GM18873 (cell line): ENCODE measurements around the gene MRPL52.
"Not testable (repeated sequence)": the region's sequence is repeated elsewhere in the genome, so short reads cannot be mapped to it uniquely, and the experiment has no call there.

Experiments
- ATAC-seq: cut with Tn5 transposase; IDR thresholded peaks from one replicate; pipeline ENCODE4 v1.9.1; 2021; ENCODE audit warnings: mild to moderate bottlenecking, moderate library complexity, moderate number of reproducible peaks; ENCODE audit not compliant: unreplicated experiment, low FRiP score

MRPL52 gene

DNA sequence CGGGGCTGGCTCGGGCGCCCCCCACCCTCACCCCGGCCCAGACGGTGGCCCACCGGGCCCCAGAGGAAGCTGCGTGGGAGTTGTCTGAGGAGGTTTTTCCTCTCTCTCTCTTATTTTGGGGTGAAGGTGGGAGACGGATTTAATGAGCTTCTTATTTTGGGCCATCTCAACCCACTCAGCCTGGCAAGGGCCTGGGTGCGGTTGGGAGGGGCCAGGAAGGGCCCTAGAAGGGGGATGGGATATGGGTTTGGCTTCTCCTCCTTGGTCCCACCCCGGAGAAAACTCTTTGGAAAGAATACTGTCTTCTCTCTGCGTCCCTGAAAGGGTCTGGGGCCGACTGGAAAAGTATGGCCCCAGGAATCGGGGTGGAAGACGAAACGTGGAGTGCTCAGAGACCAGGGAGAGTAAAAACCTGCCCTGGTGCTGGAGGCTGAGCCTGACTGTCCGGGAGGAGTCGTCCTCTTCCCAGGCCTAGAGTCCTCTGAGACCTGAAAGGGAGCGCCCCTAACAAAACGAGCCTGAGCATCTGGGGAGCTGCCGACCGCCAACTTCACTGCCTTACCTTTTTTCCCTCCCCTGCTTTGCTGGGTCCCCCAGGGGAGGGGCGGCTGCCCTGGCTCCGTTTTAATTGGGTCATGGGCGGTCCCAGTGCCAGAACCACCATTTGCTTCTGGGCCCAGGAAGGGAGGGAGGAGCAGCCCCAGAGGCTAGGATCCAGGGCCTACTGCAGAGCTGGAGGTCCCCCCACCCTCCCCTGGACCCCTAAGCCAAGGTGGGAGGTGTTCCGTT is 8.3 kb downstream of the MRPL52 start:
- ATAC-seq = no peak

DNA sequence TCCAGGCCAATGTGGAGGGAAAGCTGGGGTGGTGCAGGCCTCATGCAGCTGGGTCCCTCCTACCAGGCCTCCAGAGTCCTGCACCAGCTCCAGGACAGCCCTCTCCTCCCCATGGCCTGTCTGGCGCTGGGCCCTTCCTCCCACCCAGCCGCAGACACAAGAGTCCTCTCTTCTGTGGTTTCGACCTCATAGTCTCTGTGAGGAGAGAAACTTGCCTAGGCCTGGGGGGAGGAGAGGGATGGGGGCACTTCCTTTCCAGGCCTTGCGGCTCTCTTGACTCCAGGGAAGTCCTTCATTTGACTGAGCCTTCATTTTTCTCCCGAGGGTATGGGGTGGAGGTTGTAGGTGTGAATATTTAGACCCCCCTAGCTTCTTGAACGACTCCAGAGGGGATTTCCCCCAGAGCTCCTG is 8.9 kb downstream of the MRPL52 start:
- no peak for ATAC-seq

DNA sequence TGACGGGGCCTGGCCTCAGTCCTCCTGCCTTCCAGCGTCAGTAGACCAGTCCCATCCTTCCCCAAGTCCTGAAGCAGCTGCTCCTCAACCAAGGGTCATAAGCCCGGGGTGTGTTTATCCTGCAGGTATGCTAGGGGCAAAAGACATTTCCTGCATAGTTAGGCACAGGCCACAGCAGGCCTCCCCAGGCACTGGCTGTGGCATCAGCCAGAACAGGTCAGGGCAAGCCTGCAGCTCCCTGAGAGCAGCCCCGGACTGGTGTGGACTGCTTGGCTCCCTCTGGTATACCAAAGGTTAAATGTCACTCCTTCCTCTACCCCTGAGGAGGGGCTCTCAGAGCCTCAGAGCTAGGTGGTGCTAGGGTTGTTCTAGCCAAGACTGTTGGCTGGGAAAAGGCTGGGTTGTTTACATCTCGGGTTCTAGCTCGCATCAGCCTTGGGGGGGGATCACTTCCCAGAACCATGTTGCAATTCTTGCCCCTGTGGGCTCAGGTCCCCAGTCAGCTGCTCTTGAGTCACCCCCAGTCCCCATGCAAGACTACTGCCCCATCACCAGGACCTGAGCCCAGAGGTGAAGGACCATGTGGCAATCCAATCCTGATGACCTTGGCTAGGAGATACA is 9.6 kb downstream of the MRPL52 start:
- no peak for ATAC-seq

DNA sequence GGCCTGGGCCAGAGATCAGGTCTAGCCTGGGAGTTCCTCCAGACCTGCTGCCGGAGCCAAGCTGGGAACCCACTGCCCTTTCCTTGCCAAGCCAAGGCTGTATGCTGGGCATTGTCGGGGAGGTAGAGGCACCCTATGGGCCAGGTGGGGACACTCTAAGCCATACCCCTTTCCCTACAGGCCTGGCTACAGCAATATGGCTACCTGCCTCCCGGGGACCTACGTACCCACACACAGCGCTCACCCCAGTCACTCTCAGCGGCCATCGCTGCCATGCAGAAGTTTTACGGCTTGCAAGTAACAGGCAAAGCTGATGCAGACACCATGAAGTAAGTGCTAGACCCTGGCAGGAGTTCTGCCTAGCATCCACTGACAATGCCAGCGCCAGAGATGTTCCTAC is 11.6 kb downstream of the MRPL52 start:
- no peak for ATAC-seq

DNA sequence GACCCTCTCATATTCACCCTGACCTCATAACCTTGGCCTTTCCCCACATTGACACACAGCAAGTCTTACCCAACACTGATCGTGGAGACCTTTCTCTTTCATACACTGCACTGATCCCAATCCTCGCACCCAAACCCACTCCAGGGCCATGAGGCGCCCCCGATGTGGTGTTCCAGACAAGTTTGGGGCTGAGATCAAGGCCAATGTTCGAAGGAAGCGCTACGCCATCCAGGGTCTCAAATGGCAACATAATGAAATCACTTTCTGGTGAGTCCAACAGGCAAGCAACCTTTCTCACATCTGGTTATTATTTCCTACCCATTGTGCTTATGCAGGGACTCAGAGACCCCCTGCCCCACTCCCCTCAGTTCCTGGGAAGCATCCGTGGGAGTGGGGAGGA is 12.1 kb downstream of the MRPL52 start:
- no peak for ATAC-seq

DNA sequence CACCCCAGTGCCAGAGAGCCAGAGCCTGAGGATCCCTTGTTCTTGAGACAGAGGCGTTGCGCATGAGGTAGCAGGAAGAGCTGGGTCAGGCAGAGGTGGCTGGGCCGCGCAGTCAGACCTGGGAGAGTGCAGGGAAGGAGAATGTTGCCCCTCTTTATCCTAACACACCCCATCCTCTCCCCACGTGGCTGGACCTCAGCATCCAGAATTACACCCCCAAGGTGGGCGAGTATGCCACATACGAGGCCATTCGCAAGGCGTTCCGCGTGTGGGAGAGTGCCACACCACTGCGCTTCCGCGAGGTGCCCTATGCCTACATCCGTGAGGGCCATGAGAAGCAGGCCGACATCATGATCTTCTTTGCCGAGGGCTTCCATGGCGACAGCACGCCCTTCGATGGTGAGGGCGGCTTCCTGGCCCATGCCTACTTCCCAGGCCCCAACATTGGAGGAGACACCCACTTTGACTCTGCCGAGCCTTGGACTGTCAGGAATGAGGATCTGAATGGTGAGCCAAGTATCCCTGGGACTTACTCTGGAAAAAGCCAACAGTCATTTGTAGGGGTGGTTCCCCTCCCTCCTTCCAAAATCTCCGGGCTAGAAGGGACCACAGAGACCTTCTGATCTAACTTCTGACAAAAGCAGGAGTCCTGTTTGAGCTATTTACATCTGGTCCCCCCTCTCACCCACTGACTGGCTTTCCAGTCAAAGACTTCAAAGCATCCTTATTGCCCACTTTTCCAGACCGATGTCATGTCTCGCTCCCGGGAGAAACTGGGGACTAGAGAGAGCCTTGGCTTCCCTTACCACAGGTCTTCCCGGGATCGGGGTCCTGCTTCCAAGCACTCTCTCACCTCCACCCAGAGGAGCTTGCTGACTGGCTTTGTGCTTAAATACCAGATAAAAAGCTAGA is 12.8 kb downstream of the MRPL52 start:
- no peak for ATAC-seq

DNA sequence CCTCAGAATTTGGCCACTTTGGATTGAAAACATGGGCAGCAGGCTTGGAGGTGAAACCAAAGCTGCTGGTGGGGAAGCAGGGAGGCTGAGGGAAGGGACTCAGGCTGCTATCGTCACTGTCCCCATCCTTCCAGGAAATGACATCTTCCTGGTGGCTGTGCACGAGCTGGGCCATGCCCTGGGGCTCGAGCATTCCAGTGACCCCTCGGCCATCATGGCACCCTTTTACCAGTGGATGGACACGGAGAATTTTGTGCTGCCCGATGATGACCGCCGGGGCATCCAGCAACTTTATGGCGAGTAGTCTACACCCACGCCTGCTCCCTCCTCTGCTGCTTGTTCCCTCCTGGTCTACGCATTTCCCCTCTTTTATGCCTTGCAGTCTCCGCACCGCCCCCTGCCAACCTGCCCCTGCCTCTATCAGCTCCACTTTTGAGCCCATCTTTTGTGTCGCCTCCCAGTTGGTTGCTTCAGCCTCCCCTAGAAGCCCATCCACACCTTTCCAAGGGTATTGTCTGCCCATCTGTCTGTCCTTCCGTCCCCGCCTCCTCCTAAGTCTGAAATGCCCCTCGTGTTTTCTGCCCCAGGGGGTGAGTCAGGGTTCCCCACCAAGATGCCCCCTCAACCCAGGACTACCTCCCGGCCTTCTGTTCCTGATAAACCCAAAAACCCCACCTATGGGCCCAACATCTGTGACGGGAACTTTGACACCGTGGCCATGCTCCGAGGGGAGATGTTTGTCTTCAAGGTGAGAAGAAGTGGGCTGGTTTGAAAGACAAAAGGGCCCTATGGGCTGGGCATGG is 13.6 kb downstream of the MRPL52 start:
- ATAC-seq = no peak

DNA sequence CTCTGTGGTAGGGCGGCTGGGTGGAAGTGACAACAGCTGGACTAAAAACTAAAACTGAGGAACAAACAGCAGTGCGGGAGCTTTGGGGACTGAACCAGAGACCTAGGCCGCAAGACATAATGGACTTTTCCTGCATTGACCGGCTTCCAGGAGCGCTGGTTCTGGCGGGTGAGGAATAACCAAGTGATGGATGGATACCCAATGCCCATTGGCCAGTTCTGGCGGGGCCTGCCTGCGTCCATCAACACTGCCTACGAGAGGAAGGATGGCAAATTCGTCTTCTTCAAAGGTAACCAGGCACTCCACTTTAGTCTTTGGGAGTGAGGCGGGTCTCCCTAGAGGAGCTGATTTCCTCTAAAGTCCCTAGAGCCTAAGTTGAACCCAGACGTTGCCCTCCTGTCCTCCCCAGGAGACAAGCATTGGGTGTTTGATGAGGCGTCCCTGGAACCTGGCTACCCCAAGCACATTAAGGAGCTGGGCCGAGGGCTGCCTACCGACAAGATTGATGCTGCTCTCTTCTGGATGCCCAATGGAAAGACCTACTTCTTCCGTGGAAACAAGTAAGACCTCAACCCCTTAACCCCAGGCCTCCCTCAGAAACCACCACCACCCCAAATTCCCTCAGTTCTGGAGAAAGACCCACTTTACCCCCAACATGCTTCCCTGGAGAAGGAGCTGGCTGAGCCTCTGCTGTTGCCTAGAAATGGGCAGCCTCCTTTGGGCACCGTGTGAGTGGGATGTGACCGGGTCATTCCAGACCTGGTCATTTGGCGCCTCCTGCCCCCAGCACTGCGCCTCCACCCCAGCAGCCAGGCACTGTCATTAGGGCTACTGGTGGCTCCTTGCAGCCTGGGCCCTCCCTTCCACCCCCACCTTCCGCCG is 14.8 kb downstream of the MRPL52 start:
- no peak for ATAC-seq

DNA sequence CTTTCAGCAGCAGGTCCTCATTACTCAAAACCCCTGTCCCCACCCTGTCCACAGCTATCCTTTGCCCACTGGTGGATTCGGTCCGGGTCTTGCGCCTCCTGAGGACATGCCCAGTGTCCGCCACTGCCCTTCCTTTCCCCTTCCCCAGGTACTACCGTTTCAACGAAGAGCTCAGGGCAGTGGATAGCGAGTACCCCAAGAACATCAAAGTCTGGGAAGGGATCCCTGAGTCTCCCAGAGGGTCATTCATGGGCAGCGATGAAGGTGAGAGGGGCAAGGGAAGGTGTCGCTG is 15.4 kb downstream of the MRPL52 start:
- no peak for ATAC-seq

DNA sequence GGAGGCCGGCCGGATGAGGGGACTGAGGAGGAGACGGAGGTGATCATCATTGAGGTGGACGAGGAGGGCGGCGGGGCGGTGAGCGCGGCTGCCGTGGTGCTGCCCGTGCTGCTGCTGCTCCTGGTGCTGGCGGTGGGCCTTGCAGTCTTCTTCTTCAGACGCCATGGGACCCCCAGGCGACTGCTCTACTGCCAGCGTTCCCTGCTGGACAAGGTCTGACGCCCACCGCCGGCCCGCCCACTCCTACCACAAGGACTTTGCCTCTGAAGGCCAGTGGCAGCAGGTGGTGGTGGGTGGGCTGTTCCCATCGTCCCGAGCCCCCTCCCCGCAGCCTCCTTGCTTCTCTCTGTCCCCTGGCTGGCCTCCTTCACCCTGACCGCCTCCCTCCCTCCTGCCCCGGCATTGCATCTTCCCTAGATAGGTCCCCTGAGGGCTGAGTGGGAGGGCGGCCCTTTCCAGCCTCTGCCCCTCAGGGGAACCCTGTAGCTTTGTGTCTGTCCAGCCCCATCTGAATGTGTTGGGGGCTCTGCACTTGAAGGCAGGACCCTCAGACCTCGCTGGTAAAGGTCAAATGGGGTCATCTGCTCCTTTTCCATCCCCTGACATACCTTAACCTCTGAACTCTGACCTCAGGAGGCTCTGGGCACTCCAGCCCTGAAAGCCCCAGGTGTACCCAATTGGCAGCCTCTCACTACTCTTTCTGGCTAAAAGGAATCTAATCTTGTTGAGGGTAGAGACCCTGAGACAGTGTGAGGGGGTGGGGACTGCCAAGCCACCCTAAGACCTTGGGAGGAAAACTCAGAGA is 16.3 kb downstream of the MRPL52 start:
- no peak for ATAC-seq

DNA sequence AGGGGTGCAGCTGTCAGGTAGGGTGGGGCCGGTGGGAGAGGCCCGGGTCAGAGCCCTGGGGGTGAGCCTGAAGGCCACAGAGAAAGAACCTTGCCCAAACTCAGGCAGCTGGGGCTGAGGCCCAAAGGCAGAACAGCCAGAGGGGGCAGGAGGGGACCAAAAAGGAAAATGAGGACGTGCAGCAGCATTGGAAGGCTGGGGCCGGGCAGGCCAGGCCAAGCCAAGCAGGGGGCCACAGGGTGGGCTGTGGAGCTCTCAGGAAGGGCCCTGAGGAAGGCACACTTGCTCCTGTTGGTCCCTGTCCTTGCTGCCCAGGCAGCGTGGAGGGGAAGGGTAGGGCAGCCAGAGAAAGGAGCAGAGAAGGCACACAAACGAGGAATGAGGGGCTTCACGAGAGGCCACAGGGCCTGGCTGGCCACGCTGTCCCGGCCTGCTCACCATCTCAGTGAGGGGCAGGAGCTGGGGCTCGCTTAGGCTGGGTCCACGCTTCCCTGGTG is 17.2 kb downstream of the MRPL52 start:
- no peak for ATAC-seq

DNA sequence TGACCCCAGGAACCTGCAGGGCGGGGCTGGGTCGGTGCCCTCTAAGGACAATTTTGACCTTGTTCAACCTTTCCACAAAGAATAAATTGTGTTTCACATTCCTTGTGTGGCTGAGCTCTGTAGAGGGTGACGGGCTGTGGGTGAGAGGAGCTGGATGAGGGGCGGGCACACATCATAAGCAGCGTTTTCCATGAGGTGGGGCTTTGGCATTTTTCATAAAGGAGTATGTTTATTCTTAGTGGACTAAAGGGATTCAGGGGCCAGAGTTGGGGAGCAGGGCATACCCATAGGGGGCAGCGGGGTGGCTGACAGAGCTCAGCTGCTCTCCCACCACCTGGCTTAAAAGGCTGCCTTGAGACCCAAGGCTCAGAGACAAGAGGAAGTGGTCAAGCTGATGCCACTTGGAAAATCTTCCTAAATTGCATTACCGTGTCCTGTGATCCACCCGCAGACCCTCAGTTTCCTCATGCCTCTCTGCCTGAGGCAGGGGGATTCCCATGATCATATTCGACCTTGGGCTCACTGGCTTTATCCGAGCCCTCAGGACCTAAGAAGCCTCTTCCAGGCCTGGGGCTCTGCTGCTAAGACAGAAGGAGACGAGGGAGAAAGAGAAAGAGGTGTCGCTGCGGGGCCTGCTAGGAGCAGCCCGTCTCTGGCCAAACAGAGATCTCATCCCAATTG is 18.1 kb downstream of the MRPL52 start:
- ATAC-seq = no peak

DNA sequence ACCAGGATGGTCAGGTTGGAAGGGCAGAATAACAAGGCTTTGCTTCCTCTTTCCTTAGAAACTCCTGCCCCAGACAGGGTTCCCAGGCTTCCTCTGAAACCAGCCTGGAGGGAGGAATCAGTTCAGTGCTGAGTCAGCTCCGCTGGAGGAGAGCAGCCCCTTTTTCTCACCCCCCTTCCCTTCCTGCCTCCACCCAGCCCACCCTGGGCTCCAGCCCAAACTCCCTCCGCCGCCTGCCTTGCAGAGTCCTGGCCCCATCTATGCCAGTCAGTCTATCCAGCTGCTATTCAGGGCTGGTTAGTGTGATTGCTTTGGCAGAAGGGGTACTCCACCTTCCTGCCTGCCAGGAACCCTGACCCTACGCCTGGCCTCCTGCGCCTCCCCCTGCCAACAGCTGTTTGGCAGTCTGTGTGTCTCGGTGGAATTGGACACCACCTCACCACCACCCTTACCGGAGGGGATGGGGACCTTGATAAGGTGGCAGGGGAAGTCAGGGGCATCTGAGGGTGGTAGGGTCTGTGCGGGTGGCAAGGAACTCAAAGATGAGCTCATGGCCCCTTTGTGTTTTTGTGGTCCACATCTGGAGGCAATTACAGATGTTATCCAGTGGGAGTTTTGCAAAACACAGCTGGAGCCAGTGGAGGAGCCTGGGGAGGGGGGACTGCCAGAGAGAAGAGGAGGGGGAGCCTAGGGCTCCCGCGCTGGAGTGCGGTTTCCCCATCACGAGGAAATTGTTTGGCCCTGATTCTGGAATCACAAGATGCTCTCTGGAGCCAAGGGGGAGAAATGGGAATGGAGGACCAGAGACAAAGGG is 18.9 kb downstream of the MRPL52 start:
- no peak for ATAC-seq

DNA sequence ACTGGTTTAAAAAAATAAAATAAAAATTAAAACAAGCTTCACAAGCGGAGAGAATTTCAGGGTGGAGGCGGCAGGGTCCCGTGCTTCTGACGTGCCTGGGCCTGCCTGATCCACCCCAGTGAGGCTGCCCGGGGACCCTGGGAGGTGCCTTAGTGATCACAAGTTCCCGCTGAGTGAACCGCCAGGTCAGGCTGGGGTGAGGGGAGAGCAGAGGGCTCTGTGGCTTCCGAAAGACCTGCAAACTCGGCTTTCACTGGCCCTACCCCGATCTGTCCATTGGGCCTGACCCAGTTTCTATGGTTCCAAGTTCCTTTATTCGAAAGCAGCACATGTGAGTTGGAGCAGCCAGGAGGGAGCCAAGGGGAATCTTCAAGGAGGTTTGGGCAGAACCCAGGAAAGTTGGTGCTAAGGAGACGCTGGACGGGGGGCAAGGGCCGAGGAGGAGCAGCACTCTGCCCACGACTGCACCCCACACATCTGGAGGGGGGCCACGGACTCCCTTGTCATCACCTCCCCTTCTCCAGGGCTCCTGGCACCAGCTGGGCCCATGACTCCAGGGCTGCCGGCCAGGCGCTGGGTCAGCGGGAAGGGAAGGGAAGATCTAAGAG is 19.6 kb downstream of the MRPL52 start:
- no peak for ATAC-seq

DNA sequence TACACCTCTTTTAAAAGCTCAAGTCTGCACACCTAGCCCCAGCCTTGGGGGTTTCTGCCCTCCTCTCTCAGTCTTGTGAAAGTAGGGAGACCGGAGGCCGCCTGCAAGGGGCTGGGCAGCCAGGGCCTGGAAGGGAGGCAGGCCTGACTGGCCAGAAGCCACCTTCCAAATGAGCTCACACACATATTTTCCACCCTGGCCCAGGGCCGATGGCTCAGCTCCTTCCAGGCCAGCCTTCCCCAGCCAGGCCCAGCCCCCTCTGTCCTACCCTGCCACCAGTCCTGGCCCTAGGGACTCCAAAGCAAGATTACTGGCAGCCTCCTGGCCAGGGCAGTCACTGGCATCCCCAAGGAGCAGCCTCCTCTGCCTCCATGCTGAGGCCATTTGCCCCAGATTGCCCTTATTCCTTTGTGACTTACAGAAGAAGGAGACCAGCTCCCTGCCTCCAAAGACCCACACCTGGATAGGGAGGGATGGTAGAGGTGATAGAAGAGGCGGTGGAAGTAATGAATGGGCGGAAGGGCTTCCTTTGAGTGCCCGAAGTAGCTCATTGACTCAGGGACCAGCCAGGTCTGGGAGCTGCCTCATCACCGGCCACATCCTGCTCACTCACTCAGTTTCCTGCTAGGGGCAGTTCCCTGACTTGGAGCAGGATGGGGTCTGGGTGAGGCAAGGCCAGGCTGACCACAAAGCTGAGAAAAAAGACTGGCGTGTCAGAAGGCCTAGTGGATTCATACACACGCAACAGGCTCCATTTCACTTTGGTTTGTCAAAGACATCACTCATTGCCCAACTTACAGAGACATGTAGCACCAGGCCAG is 21.5 kb downstream of the MRPL52 start:
- no peak for ATAC-seq

DNA sequence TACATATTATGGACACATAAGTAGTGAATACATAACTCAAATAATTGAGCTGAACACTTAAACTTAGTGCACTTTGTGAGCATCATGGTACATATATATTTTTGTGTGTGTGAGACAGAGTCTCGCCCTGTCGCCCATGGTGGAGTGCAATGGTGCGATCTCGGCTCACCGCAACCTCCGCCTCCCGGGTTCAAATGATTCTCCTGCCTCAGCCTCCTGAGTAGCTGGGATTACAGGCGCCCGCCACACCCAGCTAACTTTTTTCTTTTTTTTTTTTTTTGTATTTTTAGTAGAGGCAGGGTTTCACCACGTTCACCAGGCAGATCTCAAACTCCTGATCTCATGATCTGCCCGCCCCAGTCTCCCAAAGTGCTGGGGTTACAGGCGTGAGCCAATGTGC is 22.5 kb downstream of the MRPL52 start:
- not testable (repeated sequence) for ATAC-seq
